HuH-7.5 (cell line): ENCODE measurements around the gene EEF1AKMT3.

Experiments used
- DNase-seq: peaks from one replicate; pipeline ENCODE4 v3.0.0; 2011; ENCODE audit warnings: low spot score

The EEF1AKMT3 gene

GRCh38 chr12:57751432-57751787, 21.0 kb upstream of the EEF1AKMT3 start:
- DNase-seq: no peak

GRCh38 chr12:57751788-57752667, 20.4 kb upstream of the EEF1AKMT3 start, which contains the start of gene CDK4:
Gene CDK4, minus strand, starts transcription at chr12:57752310. Its CDS starts 593 bp downstream, at chr12:57751717.
- peak; percentile 99 for DNase-seq

GRCh38 chr12:57752668-57753000, 19.8 kb upstream of the EEF1AKMT3 start:
- no peak for DNase-seq

GRCh38 chr12:57753756-57754337, 18.6 kb upstream of the EEF1AKMT3 start:
- no peak for DNase-seq

- DNase-seq: peak; percentile 86
Measured at GRCh38 chr12:57754411-57755193, 17.8 kb upstream of the EEF1AKMT3 start, which contains the start of gene MARCHF9. Gene MARCHF9, plus strand, starts transcription at chr12:57755103. Its CDS starts 426 bp downstream, at chr12:57755529.

GRCh38 chr12:57755194-57755453, 17.3 kb upstream of the EEF1AKMT3 start:
- no peak for DNase-seq

- DNase-seq: peak; percentile 71
Measured at GRCh38 chr12:57755454-57756372, 16.7 kb upstream of the EEF1AKMT3 start.

- DNase-seq: peak; percentile 98
Measured at GRCh38 chr12:57756406-57757341, 15.7 kb upstream of the EEF1AKMT3 start.

GRCh38 chr12:57757771-57758170, 14.6 kb upstream of the EEF1AKMT3 start:
- no peak for DNase-seq

GRCh38 chr12:57758552-57759359, 13.7 kb upstream of the EEF1AKMT3 start:
- no peak for DNase-seq

- peak; percentile 82 for DNase-seq
Measured at GRCh38 chr12:57759360-57759980, 12.9 kb upstream of the EEF1AKMT3 start.

GRCh38 chr12:57760347-57760982, 11.9 kb upstream of the EEF1AKMT3 start:
- no peak for DNase-seq

GRCh38 chr12:57761391-57761998, 10.9 kb upstream of the EEF1AKMT3 start:
- DNase-seq: no peak

- no peak for DNase-seq
Measured at GRCh38 chr12:57762463-57762862, 10.0 kb upstream of the EEF1AKMT3 start.

- DNase-seq: no peak
Measured at GRCh38 chr12:57763881-57764661, 8.3 kb upstream of the EEF1AKMT3 start.

- DNase-seq: no peak
Measured at GRCh38 chr12:57764662-57765002, 7.8 kb upstream of the EEF1AKMT3 start.

- DNase-seq: no peak
Measured at GRCh38 chr12:57765003-57765697, 7.3 kb upstream of the EEF1AKMT3 start.
